ENCODE data around the gene MAN1B1.

GRCh38 chr9:137143459-137143858 lies 56.7 kb downstream of the MAN1B1 start:
- no peak for TF ChIP-seq POLR2A (IDR thresholded peaks at IDR 0.05; ENCODE audit: low read depth, low read length)
- TF ChIP-seq POLR2AphosphoS5 (IDR thresholded peaks at IDR 0.05; ENCODE audit: low read depth, low read length): no peak
- TF ChIP-seq PAX5 (IDR thresholded peaks at IDR 0.05; ENCODE audit: insufficient read depth, low read length, severe bottlenecking): no peak
- TF ChIP-seq POU2F2 (IDR thresholded peaks at IDR 0.05; ENCODE audit: low read depth, low read length): no peak

Measured in GM12891 (cell line).